ENCODE results near the gene IRS1.
A peak's percentile ranks its signal among the peaks of the same experiment; 100 is the strongest.

The IRS1 gene

GRCh38 chr2:226818930-226819329 lies 19.3 kb upstream of the IRS1 start:
- DNase-seq (ENCODE audit: low read depth), result no peak

DNA sequence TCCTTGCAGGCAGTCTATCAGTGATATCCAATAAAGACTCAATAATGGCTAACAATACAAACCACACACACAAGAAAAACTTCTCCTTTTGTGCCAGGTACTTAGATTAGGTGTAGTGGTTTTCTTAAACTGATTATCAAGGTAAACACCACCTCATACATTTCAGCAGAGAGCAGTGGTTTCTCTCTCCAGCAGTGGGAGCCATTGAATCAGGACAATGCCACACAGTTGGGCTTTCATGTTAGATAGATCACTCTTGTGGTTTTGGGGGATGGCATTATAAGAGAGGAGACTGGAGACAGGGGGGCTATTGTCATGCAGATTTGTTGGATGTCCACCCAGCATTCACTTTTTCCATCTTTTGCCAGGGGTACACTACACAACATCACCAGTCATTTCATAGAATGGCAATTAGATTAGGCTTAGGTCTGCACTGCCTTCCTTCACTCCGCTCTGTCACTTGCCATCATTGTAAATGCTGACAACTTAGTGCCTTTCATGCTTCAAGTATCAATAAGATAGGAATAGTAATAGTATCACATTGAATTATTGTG lies 13.6 kb upstream of the IRS1 start:
- no peak for DNase-seq (ENCODE audit: low read depth)
- TF ChIP-seq, protein P1, sequence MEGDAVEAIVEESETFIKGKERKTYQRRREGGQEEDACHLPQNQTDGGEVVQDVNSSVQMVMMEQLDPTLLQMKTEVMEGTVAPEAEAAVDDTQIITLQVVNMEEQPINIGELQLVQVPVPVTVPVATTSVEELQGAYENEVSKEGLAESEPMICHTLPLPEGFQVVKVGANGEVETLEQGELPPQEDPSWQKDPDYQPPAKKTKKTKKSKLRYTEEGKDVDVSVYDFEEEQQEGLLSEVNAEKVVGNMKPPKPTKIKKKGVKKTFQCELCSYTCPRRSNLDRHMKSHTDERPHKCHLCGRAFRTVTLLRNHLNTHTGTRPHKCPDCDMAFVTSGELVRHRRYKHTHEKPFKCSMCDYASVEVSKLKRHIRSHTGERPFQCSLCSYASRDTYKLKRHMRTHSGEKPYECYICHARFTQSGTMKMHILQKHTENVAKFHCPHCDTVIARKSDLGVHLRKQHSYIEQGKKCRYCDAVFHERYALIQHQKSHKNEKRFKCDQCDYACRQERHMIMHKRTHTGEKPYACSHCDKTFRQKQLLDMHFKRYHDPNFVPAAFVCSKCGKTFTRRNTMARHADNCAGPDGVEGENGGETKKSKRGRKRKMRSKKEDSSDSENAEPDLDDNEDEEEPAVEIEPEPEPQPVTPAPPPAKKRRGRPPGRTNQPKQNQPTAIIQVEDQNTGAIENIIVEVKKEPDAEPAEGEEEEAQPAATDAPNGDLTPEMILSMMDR (IDR thresholded peaks at IDR 0.05; ENCODE audit: insufficient read depth, low read depth, low read length, missing control alignments), result peak; percentile 56
- no peak overlapping the region for H3K4me3 ChIP-seq (ENCODE audit: low read depth, low read length)

More at GRCh38 chr2:226818930-226819329, 19.3 kb upstream of the IRS1 start:
- TF ChIP-seq, protein P1 (IDR thresholded peaks at IDR 0.05; ENCODE audit: insufficient read depth, low read depth, low read length, missing control alignments), result no peak
- no peak overlapping the region for H3K4me3 ChIP-seq (ENCODE audit: low read depth, low read length)

DNA sequence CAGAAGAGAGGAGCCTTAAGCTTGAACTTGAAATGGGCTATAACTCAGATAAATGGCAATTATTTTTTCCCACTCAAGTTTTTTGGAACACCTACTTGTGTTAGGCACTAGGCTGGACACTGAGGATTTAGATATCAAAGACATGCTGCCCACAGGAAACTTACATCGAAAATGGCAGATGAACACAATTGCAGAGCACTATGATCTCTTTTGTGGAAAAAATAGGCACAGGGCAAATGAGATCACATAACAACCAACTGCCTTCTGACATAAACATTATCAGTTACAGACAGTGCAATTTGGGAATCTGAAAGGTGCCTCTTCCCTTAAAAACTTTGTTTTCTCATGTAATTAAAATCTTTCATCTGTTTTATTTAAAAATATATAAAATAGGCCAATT lies 3.8 kb upstream of the IRS1 start:
- no peak overlapping the region for H3K4me3 ChIP-seq (ENCODE audit: low read depth, low read length)
- DNase-seq (ENCODE audit: low read depth), result no peak
- TF ChIP-seq, protein P1 (IDR thresholded peaks at IDR 0.05; ENCODE audit: insufficient read depth, low read depth, low read length, missing control alignments), result no peak

GRCh38 chr2:226802573-226802972 lies 3.0 kb upstream of the IRS1 start:
- TF ChIP-seq, protein P1 (IDR thresholded peaks at IDR 0.05; ENCODE audit: insufficient read depth, low read depth, low read length, missing control alignments), result peak; percentile 68

GRCh38 chr2:226800941-226801784 lies 1.5 kb upstream of the IRS1 start:
- peak overlapping the region; percentile 69 for H3K4me3 ChIP-seq (ENCODE audit: low read depth, low read length)
- DNase-seq (ENCODE audit: low read depth), result peak; percentile 88
- TF ChIP-seq, protein P1 (IDR thresholded peaks at IDR 0.05; ENCODE audit: insufficient read depth, low read depth, low read length, missing control alignments), result no peak

More at GRCh38 chr2:226802573-226802972, 3.0 kb upstream of the IRS1 start:
- peak; percentile 77 for DNase-seq (ENCODE audit: low read depth)
- no peak overlapping the region for H3K4me3 ChIP-seq (ENCODE audit: low read depth, low read length)

DNA sequence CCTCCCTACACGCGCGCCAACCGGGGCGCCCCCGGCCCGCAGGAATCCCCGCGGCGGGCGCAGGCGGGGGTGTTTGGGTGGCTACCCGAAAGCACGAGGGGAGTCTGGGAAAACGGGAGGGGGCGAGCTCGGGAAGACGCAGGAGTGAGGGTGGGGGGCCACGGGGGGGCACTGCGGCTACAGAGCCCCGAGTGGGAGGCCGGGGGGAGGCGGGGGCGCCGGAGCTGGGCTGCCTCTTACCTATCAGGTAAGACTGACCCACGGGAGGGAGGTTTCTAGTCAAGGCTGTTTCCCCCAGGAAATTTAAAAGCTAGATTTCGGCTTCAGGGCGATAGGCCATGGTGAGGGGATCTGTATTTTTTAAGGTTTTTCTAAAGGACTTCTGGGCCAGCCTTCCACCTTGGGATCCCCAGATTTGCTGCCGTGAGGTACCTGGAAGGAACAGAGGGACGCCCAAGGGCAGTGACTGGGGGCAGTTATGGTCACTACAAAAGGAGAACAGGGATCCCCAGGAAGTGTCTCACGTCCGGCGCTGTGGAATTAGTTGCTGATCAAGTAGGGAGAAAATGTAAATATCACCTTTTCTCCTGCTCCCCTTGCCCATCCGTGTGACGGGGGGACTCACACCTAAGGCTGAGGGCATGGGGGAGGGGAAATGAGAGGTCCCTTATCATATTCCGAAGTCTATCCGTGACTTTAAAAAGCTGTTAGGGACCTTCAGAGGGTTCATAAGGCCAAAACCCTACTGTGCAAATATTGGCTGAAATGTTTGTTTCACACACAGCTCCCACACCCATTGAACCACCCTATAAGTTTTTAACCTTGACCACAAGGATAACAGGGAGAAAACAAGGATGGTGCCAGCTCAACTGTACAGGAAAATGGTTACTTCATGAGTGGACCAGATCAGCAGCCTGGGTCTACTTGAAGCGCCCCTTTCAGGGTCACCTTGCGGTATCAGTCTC lies 638 bp upstream of the IRS1 start:
- TF ChIP-seq, protein P1 (IDR thresholded peaks at IDR 0.05; ENCODE audit: insufficient read depth, low read depth, low read length, missing control alignments), result no peak
- H3K4me3 ChIP-seq (ENCODE audit: low read depth, low read length), result peak overlapping the region; percentile 69
- no peak for DNase-seq (ENCODE audit: low read depth)
